Prostate gland (tissue), 2 donors: ENCODE data around the gene PARP1.

Experiments
- CTCF ChIP-seq, 4 experiments: fragments of 200-600 bp in 2 of 4; fragments of 450-650 bp in 2 of 4; sonication (generic) in 2 of 4; IDR thresholded peaks; 1 replicate in 3 of 4; 2 replicates in 1 of 4; pipeline ENCODE4 v1.5.1; 2016 to 2019; ENCODE audit warnings: antibody characterized with exemption in 4 of 4, mild to moderate bottlenecking in 2 of 4, moderate library complexity in 2 of 4
- POLR2A ChIP-seq: fragments of 450-650 bp; IDR thresholded peaks from one replicate; pipeline ENCODE4 v1.6.1; 2016; ENCODE audit warnings: antibody characterized with exemption, mild to moderate bottlenecking
- POLR2AphosphoS5 ChIP-seq: sonication (generic); formaldehyde crosslinking; IDR thresholded peaks from one replicate; pipeline ENCODE4 v1.6.1; 2017; ENCODE audit warnings: antibody characterized with exemption

GRCh38 chr1:226350519-226350865, 57.4 kb downstream of the PARP1 start:
- TF ChIP-seq POLR2AphosphoS5 (no peak), CTCF (IDR thresholded peaks at IDR 0.05) (no peak), POLR2A (no peak)
